Fibroblast of skin of right biceps (primary cell): ENCODE results near the gene STRA6.

Source experiments
- DNase-seq: peaks from one replicate; pipeline ENCODE4 v3.0.0-alpha.2; 2013

Gene STRA6

GRCh38 chr15:74158855-74159650, 43.5 kb downstream of the STRA6 start:
- no peak for DNase-seq

GRCh38 chr15:74157868-74158827, 44.4 kb downstream of the STRA6 start:
- no peak for DNase-seq

- DNase-seq = peak; percentile 32
These were observed 45.7 kb downstream of the STRA6 start for GRCh38 chr15:74156678-74157411.

GRCh38 chr15:74155766-74156417, 46.7 kb downstream of the STRA6 start:
- DNase-seq = no peak

GRCh38 chr15:74147051-74147450, 55.5 kb downstream of the STRA6 start:
- no peak for DNase-seq

GRCh38 chr15:74146277-74146800, 56.2 kb downstream of the STRA6 start:
- DNase-seq = no peak

- DNase-seq = no peak
These were observed 58.3 kb downstream of the STRA6 start for GRCh38 chr15:74144153-74144775.

- peak; percentile 38 for DNase-seq
These were observed 61.0 kb downstream of the STRA6 start for GRCh38 chr15:74141591-74141990.

- DNase-seq = no peak
These were observed 63.9 kb downstream of the STRA6 start for GRCh38 chr15:74138642-74139041.

GRCh38 chr15:74137537-74137894, 65.1 kb downstream of the STRA6 start:
- DNase-seq = no peak

GRCh38 chr15:74136814-74137536, 65.6 kb downstream of the STRA6 start:
- DNase-seq = no peak

- no peak for DNase-seq
These were observed 66.1 kb downstream of the STRA6 start for GRCh38 chr15:74136540-74136813.

- DNase-seq = no peak
These were observed 67.5 kb downstream of the STRA6 start for GRCh38 chr15:74135041-74135565.

- no peak for DNase-seq
These were observed 68.1 kb downstream of the STRA6 start for GRCh38 chr15:74134387-74135027.

- no peak for DNase-seq
These were observed 68.7 kb downstream of the STRA6 start for GRCh38 chr15:74133694-74134386.

- DNase-seq = peak; percentile 24
These were observed 69.6 kb downstream of the STRA6 start for GRCh38 chr15:74132681-74133651.

GRCh38 chr15:74131628-74132413, 70.8 kb downstream of the STRA6 start:
- no peak for DNase-seq
